IMR-90 (cell line): Measurements from ENCODE around the gene NXPE4. TPM values are rescaled to one million over a fixed set of nuclear protein-coding genes. Genes with fewer than 3 reads are reported as not detected.

Source experiments
- ATAC-seq: fragments of 200-7000 bp; cut with Tn5 transposase; 2 replicates; pipeline ENCODE4 v1.9.1; 2020; ENCODE audit warnings: low read depth, mild to moderate bottlenecking, moderate library complexity
- BruUV-seq: library from RNA; stranded (reverse); fragments of 400-500 nt; replicated peaks from 2 replicates; lab custom pipeline; 2021; lab: Mats Ljungman, UMichigan
- CTCF ChIA-PET: fragments of 300-600 bp; formaldehyde crosslinking; extraction: SDS; loops from one replicate; lab custom pipeline; 2021; ENCODE audit warnings: antibody characterized with exemption; lab: Yijun Ruan, JAX
- POLR2A ChIA-PET: fragments of 300-600 bp; sonication (Branson Sonifier 250); formaldehyde crosslinking; loops from one replicate; lab custom pipeline; 2022; ENCODE audit warnings: antibody characterized with exemption; ENCODE audit not compliant: unreplicated experiment; lab: Charles Lee
- DNase-seq: peaks from one replicate; pipeline ENCODE4 v3.0.0; 2013
- H2AFZ ChIP-seq: replicated peaks from 2 replicates; pipeline ENCODE3; 2013; ENCODE audit warnings: low read length, mild to moderate bottlenecking; ENCODE audit not compliant: poor library complexity
- H2AK5ac ChIP-seq: 2 replicates; pipeline ENCODE4 v1.6.1; 2013; ENCODE audit warnings: low read depth, low read length, inconsistent platforms
- H2AK9ac ChIP-seq: replicated peaks from 2 replicates; pipeline ENCODE3; 2013; ENCODE audit warnings: mild to moderate bottlenecking, low read depth, low read length, moderate library complexity; ENCODE audit not compliant: poor library complexity
- H2BK120ac ChIP-seq: 2 replicates; pipeline ENCODE4 v1.6.1; 2013; ENCODE audit warnings: low read depth, low read length, inconsistent platforms
- H2BK15ac ChIP-seq: 3 replicates; pipeline ENCODE4 v1.6.1; 2013; ENCODE audit warnings: low read depth, low read length, inconsistent platforms
- H2BK20ac ChIP-seq: 2 replicates; pipeline ENCODE4 v1.6.1; 2013; ENCODE audit warnings: low read depth, mild to moderate bottlenecking, inconsistent platforms, low read length, moderate library complexity
- H2BK5ac ChIP-seq: 2 replicates; pipeline ENCODE4 v1.6.1; 2013; ENCODE audit warnings: mild to moderate bottlenecking, low read depth, low read length, inconsistent platforms; ENCODE audit not compliant: poor library complexity, severe bottlenecking
- H3K14ac ChIP-seq: replicated peaks from 2 replicates; pipeline ENCODE4 v1.6.1; 2013; ENCODE audit warnings: low read depth, low read length, inconsistent platforms
- H3K18ac ChIP-seq: 2 replicates; pipeline ENCODE4 v1.6.1; 2013; ENCODE audit warnings: low read depth, low read length, control low read depth
- H3K23ac ChIP-seq: 2 replicates; pipeline ENCODE4 v1.6.1; 2013; ENCODE audit warnings: low read depth, low read length, inconsistent platforms
- H3K27ac ChIP-seq: 2 replicates; pipeline ENCODE4 v1.5.1; 2013; ENCODE audit warnings: mild to moderate bottlenecking, control low read depth, low read length; ENCODE audit not compliant: insufficient read depth
- H3K27me3 ChIP-seq: 2 replicates; pipeline ENCODE4 v1.6.1; 2013; ENCODE audit warnings: low read length; ENCODE audit not compliant: control insufficient read depth, insufficient read depth
- H3K36me3 ChIP-seq: 2 replicates; pipeline ENCODE4 v1.6.1; 2013; ENCODE audit warnings: low read length, mixed read lengths; ENCODE audit not compliant: control insufficient read depth, insufficient read depth
- H3K4ac ChIP-seq: 2 replicates; pipeline ENCODE4 v1.6.1; 2013; ENCODE audit warnings: low read depth, low read length, inconsistent platforms
- H3K4me1 ChIP-seq: 2 replicates; pipeline ENCODE4 v1.6.1; 2013; ENCODE audit warnings: low read length, mixed read lengths; ENCODE audit not compliant: control insufficient read depth, insufficient read depth
- H3K4me2 ChIP-seq: 2 replicates; pipeline ENCODE4 v1.6.1; 2013; ENCODE audit warnings: low read depth, mild to moderate bottlenecking, control low read depth, low read length, moderate library complexity
- H3K4me3 ChIP-seq: 2 replicates; pipeline ENCODE4 v1.5.1; 2013; ENCODE audit warnings: low read depth, mild to moderate bottlenecking, control low read depth, low read length, moderate library complexity; ENCODE audit not compliant: insufficient read depth
- H3K56ac ChIP-seq: 2 replicates; pipeline ENCODE4 v1.6.1; 2013; ENCODE audit warnings: low read length, inconsistent platforms; ENCODE audit not compliant: insufficient read depth; ENCODE audit errors: extremely low read depth
- H3K79me1 ChIP-seq, 2 experiments: 2 replicates each; pipeline ENCODE4 v1.6.1; 2013; ENCODE audit warnings: low read length in 2 of 2, inconsistent platforms in 1 of 2, low read depth in 1 of 2
- H3K9ac ChIP-seq: 2 replicates; pipeline ENCODE4 v1.6.1; 2013; ENCODE audit warnings: low read depth, low read length, control low read depth
- H3K9me1 ChIP-seq: 2 replicates; pipeline ENCODE4 v1.6.1; 2013; ENCODE audit warnings: low read length, inconsistent platforms; ENCODE audit not compliant: insufficient read depth
- H3K9me3 ChIP-seq: 2 replicates; pipeline ENCODE4 v1.6.1; 2013; ENCODE audit warnings: low read length; ENCODE audit not compliant: control insufficient read depth, insufficient read depth
- H4K20me1 ChIP-seq: 2 replicates; pipeline ENCODE4 v1.6.1; 2013; ENCODE audit warnings: low read length, inconsistent platforms; ENCODE audit not compliant: insufficient read depth
- H4K5ac ChIP-seq: 2 replicates; pipeline ENCODE4 v1.6.1; 2013; ENCODE audit warnings: mild to moderate bottlenecking, low read depth, low read length, control low read depth
- H4K8ac ChIP-seq, 2 experiments: 2 replicates each; pipeline ENCODE4 v1.6.1; 2013; ENCODE audit warnings: low read depth in 2 of 2, low read length in 2 of 2, control low read depth in 1 of 2, inconsistent platforms in 1 of 2
- H4K91ac ChIP-seq: 2 replicates; pipeline ENCODE4 v1.6.1; 2013; ENCODE audit warnings: low read depth, low read length, inconsistent platforms; ENCODE audit not compliant: insufficient read depth
- CEBPB ChIP-seq: IDR thresholded peaks from 2 replicates; pipeline ENCODE4 v1.6.1; 2012; ENCODE audit warnings: low read depth, low read length, improper control_type of control experiment
- MAFK ChIP-seq: IDR thresholded peaks from 2 replicates; pipeline ENCODE4 v1.6.1; 2012; ENCODE audit warnings: low read depth, low read length, improper control_type of control experiment
- POLR2A ChIP-seq: IDR thresholded peaks from 2 replicates; pipeline ENCODE4 v1.6.1; 2012; ENCODE audit warnings: mild to moderate bottlenecking, low read depth, low read length
- RFX5 ChIP-seq: IDR thresholded peaks from 2 replicates; pipeline ENCODE4 v1.8.0; 2012; ENCODE audit warnings: low read depth, mild to moderate bottlenecking, low read length, moderate library complexity
- SMC3 ChIP-seq: fragments of 150-350 bp; IDR thresholded peaks from 2 replicates; pipeline ENCODE4 v1.6.1; 2016; ENCODE audit warnings: low read depth, mild to moderate bottlenecking, antibody characterized with exemption, low read length, moderate library complexity
- WGBS, 2 experiments: methylation state at CpG; one replicate each; pipeline versions ENCODE4 v1.1.5 to v1.1.7; 2013; ENCODE audit warnings: missing lambda C conversion rate in 2 of 2; ENCODE audit not compliant: insufficient read length in 1 of 2; ENCODE audit errors: extremely low coverage in 2 of 2; 5-methylcytosine and 5-hydroxymethylcytosine counted together
- dilution Hi-C: fragments of 300-500 bp; cut with HindIII; formaldehyde crosslinking; loops from one replicate; pipeline ENCODE4 v1.14.3; 2018; ENCODE audit warnings: low sequenced_read_pairs; ENCODE audit not compliant: unreplicated experiment
- in situ Hi-C: fragments of 300-500 bp; cut with MboI; formaldehyde crosslinking; loops from 3 replicates; pipeline ENCODE4 v1.14.3; 2019; ENCODE audit warnings: low sequenced_read_pairs, inconsistent platforms, mixed read lengths
- intact Hi-C: fragments of 100-400 bp; cut with micrococcal nuclease; formaldehyde crosslinking; loops from 2 replicates; pipeline ENCODE4 v1.10.0; 2022
- polyA plus RNA-seq, 3 experiments: library from polyadenylated mRNA; depleted of rRNA; stranded (reverse); fragments of >200 nt; gene quantifications; 2 replicates each; pipeline ENCODE4 v1.2.3, GENCODE V29; 2012; ENCODE audit warnings: low replicate concordance in 1 of 3
- total RNA-seq: library from RNA; depleted of rRNA; stranded (reverse); fragments of >200 nt; gene quantifications from 2 replicates; pipeline ENCODE4 v1.2.3, GENCODE V29; 2012

NXPE4 gene
- total and polyA plus RNA-seq, 2 of the 4 experiments (the other 2 are of a cell fraction), result not detected

DNA sequence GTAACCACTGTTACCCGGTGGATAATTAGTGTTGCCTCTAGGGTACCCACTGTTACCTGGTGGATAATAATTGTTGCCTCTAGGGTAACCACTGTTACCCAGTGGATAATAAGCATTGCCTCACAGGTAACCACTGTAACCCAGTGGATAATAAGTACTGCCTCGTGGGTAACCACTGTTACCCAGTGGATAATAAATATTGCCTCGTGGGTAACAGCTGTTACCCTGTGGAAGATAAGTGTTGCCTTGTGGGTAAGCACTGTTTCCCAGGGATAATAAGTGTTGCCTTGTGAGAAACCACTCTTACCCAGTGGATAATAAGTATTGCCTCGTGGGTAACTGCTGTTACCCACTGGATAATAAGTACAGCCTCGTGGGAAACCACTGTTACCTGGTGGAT, 9.3 kb upstream of the NXPE4 start:
- Histone ChIP-seq H3K27ac (no peak overlapping the region), H2AFZ (no peak overlapping the region), H3K56ac (no peak overlapping the region), H3K9ac (no peak overlapping the region), H2BK15ac (no peak overlapping the region), H2BK120ac (no peak overlapping the region), H3K9me1 (no peaks in the 10 kb centered on the region), H3K9me3 (no peaks in the 10 kb centered on the region), H3K4me3 (no peak overlapping the region), H3K23ac (no peak overlapping the region), H4K8ac (no peak overlapping the region), H3K27me3 (no peaks in the 10 kb centered on the region), H3K18ac (no peak overlapping the region), H3K4ac (no peak overlapping the region), H2BK20ac (no peak overlapping the region), H2BK5ac (no peak overlapping the region), H2AK9ac (no peak overlapping the region), H3K4me2 (no peak overlapping the region), H4K5ac (no peak overlapping the region), H2AK5ac (no peak overlapping the region), H3K14ac (no peak overlapping the region), H3K36me3 (no peaks in the 10 kb centered on the region), H3K79me1 (no peaks in the 10 kb centered on the region), H3K4me1 (no peaks in the 10 kb centered on the region), H4K91ac (no peak overlapping the region), H4K20me1 (no peaks in the 10 kb centered on the region)
- BruUV-seq, result no TSS peak
- dilution Hi-C loops (no loop called here), intact Hi-C loops (loop anchor here (5.0 kb wide), 1 partner anchor 323 kb away; no protein-coding TSS in a partner anchor), in situ Hi-C loops (no loop called here)
- ChIA-PET CTCF (no interaction called here), POLR2A (no interaction called here)
- 40% methylated on average over 2 of the region's 5 CpGs; no CpG with 5 or more reads in 1 of the 2 experiments for WGBS, 2 experiments
- DNase-seq (no peak), ATAC-seq (no peak)
- no peak for TF ChIP-seq POLR2A
- no peak for TF ChIP-seq CEBPB
- TF ChIP-seq SMC3, result no peak
- TF ChIP-seq RFX5, result no peak
- no peak for TF ChIP-seq MAFK
